WTC11 (cell line): Measurements from ENCODE around the gene SSU72. TPM values are rescaled to one million over a fixed set of nuclear protein-coding genes. Genes with fewer than 3 reads are reported as not detected.

ENCODE experiments used
- ATAC-seq: fragments of 200-7000 bp; cut with Tn5 transposase; 2 replicates; pipeline ENCODE4 v1.10.0; 2021; ENCODE audit warnings: mild to moderate bottlenecking, moderate library complexity
- CTCF ChIA-PET: fragments of 300-600 bp; sonication (Branson Sonifier 250); formaldehyde crosslinking; loops from one replicate; lab custom pipeline; 2021; ENCODE audit warnings: antibody characterized with exemption; lab: Charles Lee
- POLR2A ChIA-PET: fragments of 350-600 bp; sonication (Branson Sonifier 250); formaldehyde crosslinking; loops from one replicate; lab custom pipeline; 2021; ENCODE audit warnings: antibody characterized with exemption; lab: Charles Lee
- DNase-seq: peaks from one replicate; pipeline ENCODE4 v3.0.0; 2021; ENCODE audit warnings: low spot score
- H3K27ac Mint-ChIP-seq: 2 replicates; pipeline ENCODE4 v1.8.0; 2021; ENCODE audit warnings: mixed read lengths
- H3K27me3 Mint-ChIP-seq: 2 replicates; pipeline ENCODE4 v1.8.0; 2021; ENCODE audit warnings: low read depth, mild to moderate bottlenecking, moderate library complexity, mixed read lengths
- H3K36me3 Mint-ChIP-seq: 2 replicates; pipeline ENCODE4 v1.8.0; 2021; ENCODE audit warnings: mixed read lengths
- H3K4me1 Mint-ChIP-seq: 2 replicates; pipeline ENCODE4 v1.8.0; 2022; ENCODE audit warnings: mixed read lengths
- H3K4me3 Mint-ChIP-seq: 2 replicates; pipeline ENCODE4 v1.8.0; 2021; ENCODE audit warnings: mild to moderate bottlenecking, moderate library complexity, mixed read lengths
- H3K9me3 Mint-ChIP-seq: 2 replicates; pipeline ENCODE4 v1.8.0; 2021; ENCODE audit warnings: mixed read lengths
- AFF4 ChIP-seq: sonication (generic); formaldehyde crosslinking; IDR thresholded peaks from 2 replicates; pipeline ENCODE4 v1.8.1; 2023; ENCODE audit warnings: mild to moderate bottlenecking, missing genetic modification reagents, borderline replicate concordance
- ARID4B ChIP-seq: sonication (generic); formaldehyde crosslinking; IDR thresholded peaks from 2 replicates; pipeline ENCODE4 v1.8.0; 2023; ENCODE audit warnings: missing genetic modification reagents, mild to moderate bottlenecking, borderline replicate concordance
- ATF3 ChIP-seq: sonication (generic); formaldehyde crosslinking; conservative IDR thresholded peaks from 2 replicates; pipeline ENCODE4 v1.8.1; 2022; ENCODE audit warnings: mild to moderate bottlenecking, missing genetic modification reagents
- ATF6 ChIP-seq: sonication (generic); formaldehyde crosslinking; IDR thresholded peaks from 2 replicates; pipeline ENCODE4 v1.8.1; 2023; ENCODE audit warnings: mild to moderate bottlenecking, missing genetic modification reagents
- CREM ChIP-seq: sonication (generic); formaldehyde crosslinking; IDR thresholded peaks from 2 replicates; pipeline ENCODE4 v1.8.1; 2022; ENCODE audit warnings: mild to moderate bottlenecking, missing genetic modification reagents, moderate library complexity
- FOXJ3 ChIP-seq: sonication (generic); formaldehyde crosslinking; IDR thresholded peaks from 2 replicates; pipeline ENCODE4 v1.9.0; 2021; ENCODE audit warnings: missing genetic modification reagents, mild to moderate bottlenecking, borderline replicate concordance
- GRHL2 ChIP-seq: fragments of 250-450 bp; sonication (Bioruptor Pico); IDR thresholded peaks from 2 replicates; pipeline ENCODE4 v1.8.0; 2022; ENCODE audit warnings: mild to moderate bottlenecking, moderate library complexity; ENCODE audit not compliant: insufficient replicate concordance, severe bottlenecking
- HMGXB4 ChIP-seq: sonication (generic); formaldehyde crosslinking; IDR thresholded peaks from 2 replicates; pipeline ENCODE4 v1.8.1; 2023; ENCODE audit warnings: mild to moderate bottlenecking, moderate library complexity, missing genetic modification reagents
- IRF2 ChIP-seq: sonication (generic); formaldehyde crosslinking; IDR thresholded peaks from 2 replicates; pipeline ENCODE4 v1.8.0; 2022; ENCODE audit warnings: low read depth, missing genetic modification reagents, borderline replicate concordance
- KAT7 ChIP-seq: sonication (generic); formaldehyde crosslinking; IDR thresholded peaks from 2 replicates; pipeline ENCODE4 v1.8.1; 2023; ENCODE audit warnings: missing genetic modification reagents, mild to moderate bottlenecking, borderline replicate concordance
- MXD4 ChIP-seq: fragments of 250-450 bp; sonication (Bioruptor Pico); IDR thresholded peaks from 2 replicates; pipeline ENCODE4 v1.8.0; 2021; ENCODE audit warnings: mild to moderate bottlenecking, moderate library complexity, borderline replicate concordance
- MYBL2 ChIP-seq: sonication (generic); formaldehyde crosslinking; IDR thresholded peaks from 2 replicates; pipeline ENCODE4 v1.8.1; 2023; ENCODE audit warnings: mild to moderate bottlenecking, moderate library complexity, missing genetic modification reagents
- NFATC4 ChIP-seq: fragments of 250-450 bp; sonication (Bioruptor Pico); IDR thresholded peaks from 2 replicates; pipeline ENCODE4 v1.9.0; 2021; ENCODE audit warnings: mild to moderate bottlenecking
- NR3C1 ChIP-seq: sonication (generic); formaldehyde crosslinking; conservative IDR thresholded peaks from 2 replicates; pipeline ENCODE4 v1.8.1; 2023; ENCODE audit warnings: low read depth, mild to moderate bottlenecking, missing genetic modification reagents
- RORB ChIP-seq: fragments of 250-450 bp; sonication (Bioruptor Pico); IDR thresholded peaks from 2 replicates; pipeline ENCODE4 v1.9.0; 2021; ENCODE audit warnings: mild to moderate bottlenecking
- USF2 ChIP-seq: sonication (generic); formaldehyde crosslinking; IDR thresholded peaks from 2 replicates; pipeline ENCODE4 v1.8.1; 2023; ENCODE audit warnings: mild to moderate bottlenecking, missing genetic modification reagents, moderate library complexity
- ZBTB21 ChIP-seq: sonication (generic); formaldehyde crosslinking; IDR thresholded peaks from 2 replicates; pipeline ENCODE4 v1.8.1; 2023; ENCODE audit warnings: mild to moderate bottlenecking, missing genetic modification reagents, borderline replicate concordance
- ZNF512 ChIP-seq: sonication (generic); formaldehyde crosslinking; IDR thresholded peaks from 2 replicates; pipeline ENCODE4 v1.8.1; 2022; ENCODE audit warnings: missing genetic modification reagents, borderline replicate concordance
- ZSCAN18 ChIP-seq: fragments of 250-450 bp; sonication (Bioruptor Pico); IDR thresholded peaks from 2 replicates; pipeline ENCODE4 v2.1.2; 2022; ENCODE audit warnings: mild to moderate bottlenecking, moderate library complexity
- total RNA-seq: library from RNA; stranded (reverse); gene quantifications from 3 replicates; pipeline ENCODE4 v1.2.3, GENCODE V29; 2021

Gene SSU72
- total RNA-seq, 1 experiment from 2014 or later: 158 TPM

GRCh38 chr1:1550087-1550486 lies 24.6 kb downstream of the SSU72 start (continued):
- TF ChIP-seq FOXJ3 (CRISPR knock-in tag): no peak
- TF ChIP-seq AFF4 (CRISPR knock-in tag): no peak
- no peak for TF ChIP-seq NFATC4
- TF ChIP-seq ATF6 (CRISPR knock-in tag): no peak
- TF ChIP-seq ATF3 (CRISPR knock-in tag): no peak
- TF ChIP-seq ARID4B (CRISPR knock-in tag): no peak
- no peak for TF ChIP-seq MXD4 (CRISPR knock-in tag)
- TF ChIP-seq RORB (CRISPR knock-in tag): no peak

- no peak for ATAC-seq
- Mint-ChIP-seq H3K27ac (peak overlapping the region; percentile 32; the same call in 1 of the 2 replicates), H3K9me3 (no peaks in the 10 kb centered on the region), H3K4me3 (no peak overlapping the region), H3K36me3 (no peaks in the 10 kb centered on the region; the same call in 1 of the 2 replicates), H3K4me1 (no peaks in the 10 kb centered on the region), H3K27me3 (no peaks in the 10 kb centered on the region; the same call in 1 of the 2 replicates)
- CTCF ChIA-PET: no interaction called here
- no peak for DNase-seq
- POLR2A ChIA-PET: no interaction called here
- TF ChIP-seq KAT7 (CRISPR knock-in tag) (no peak), HMGXB4 (CRISPR knock-in tag) (no peak), CREM (no peak), MYBL2 (CRISPR knock-in tag) (no peak), ZNF512 (CRISPR knock-in tag) (no peak), MXD4 (CRISPR knock-in tag) (no peak), NR3C1 (CRISPR knock-in tag) (no peak), GRHL2 (no peak), ZBTB21 (CRISPR knock-in tag) (no peak), ZSCAN18 (no peak), USF2 (no peak), IRF2 (CRISPR knock-in tag) (no peak)
These were observed 26.1 kb downstream of the SSU72 start for GRCh38 chr1:1548591-1548990.
